OCI-LY1 (cell line): Measurements from ENCODE around the gene MIOX.

Source experiments
- CTCF ChIP-seq: fragments of 200-600 bp; sonication (generic), shearing (Covaris generic); IDR thresholded peaks from 2 replicates; pipeline ENCODE4 v1.5.1; 2017; ENCODE audit warnings: mild to moderate bottlenecking, antibody characterized with exemption, low read length, moderate library complexity, mixed read lengths
- EZH2 ChIP-seq: fragments of 200-600 bp; sonication (generic), shearing (Covaris generic); IDR thresholded peaks from 2 replicates; pipeline ENCODE4 v1.8.0; 2017; ENCODE audit warnings: borderline replicate concordance, mixed run types, mild to moderate bottlenecking, antibody characterized with exemption, low read length, moderate library complexity, mixed read lengths

- TF ChIP-seq CTCF (no peak), EZH2 (no peak)
Measured at GRCh38 chr22:50507991-50508884, 21.6 kb downstream of the MIOX start, which contains the start of gene NCAPH2.
